ENCODE data around the gene IL9R.
A peak's percentile ranks its signal among the peaks of the same experiment; 100 is the strongest.
"Not testable (repeated sequence)": the region's sequence is repeated elsewhere in the genome, so short reads cannot be mapped to it uniquely, and the experiment has no call there.

Gene IL9R

GRCh38 chrX:156024949-156025492 is 27.5 kb downstream of the IL9R start:
- DNase-seq (ENCODE audit: extremely low spot score, insufficient read length, low read depth); FAIRE-seq: not testable (repeated sequence)

- not testable (repeated sequence) for FAIRE-seq; DNase-seq (ENCODE audit: extremely low spot score, insufficient read length, low read depth)
Measured at GRCh38 chrX:156028653-156029237, 31.2 kb downstream of the IL9R start.

- not testable (repeated sequence) for FAIRE-seq; DNase-seq (ENCODE audit: extremely low spot score, insufficient read length, low read depth)
Measured at GRCh38 chrX:156029296-156029695, 31.8 kb downstream of the IL9R start.

- not testable (repeated sequence) for DNase-seq (ENCODE audit: extremely low spot score, insufficient read length, low read depth)
- FAIRE-seq, result peak; percentile 36
Measured at GRCh38 chrX:156029707-156030442, 32.4 kb downstream of the IL9R start.

GRCh38 chrX:156030474-156030873 is 33.0 kb downstream of the IL9R start:
- not testable (repeated sequence) for DNase-seq (ENCODE audit: extremely low spot score, insufficient read length, low read depth)
- FAIRE-seq, result peak; percentile 87

Data from GM18507 (cell line).